Activated naive CD4-positive, alpha-beta T cell treated with anti-CD3 and anti-CD28 coated beads, Interleukin-2, amount 50 U/mL, for 72 hours (primary cell): ENCODE results near the gene NCS1. TPM values are rescaled to one million over a fixed set of nuclear protein-coding genes. Genes with fewer than 3 reads are reported as not detected.

Experiments
- ATAC-seq, 2 donors: fragments of 150-1000 bp; cut with Tn5 transposase; 2 replicates each; pipeline ENCODE4 v1.10.0; 2021; ENCODE audit warnings: mild to moderate bottlenecking in 2 of 2, moderate library complexity in 2 of 2
- DNase-seq, 2 donors: peaks; one replicate each; pipeline ENCODE4 v3.0.0; 2021 to 2022; ENCODE audit warnings: low spot score in 2 of 2
- H3K27ac Mint-ChIP-seq, 2 donors: one replicate each; pipeline ENCODE4 v1.8.0; 2022; ENCODE audit warnings: mild to moderate bottlenecking in 2 of 2, mixed read lengths in 2 of 2
- H3K36me3 Mint-ChIP-seq, 2 donors: one replicate each; pipeline ENCODE4 v1.8.0; 2022; ENCODE audit warnings: mixed read lengths in 2 of 2
- H3K9me3 Mint-ChIP-seq, 2 donors: one replicate each; pipeline ENCODE4 v1.8.0; 2022; ENCODE audit warnings: mixed read lengths in 2 of 2
- total RNA-seq, 2 donors: library from RNA; stranded (reverse); gene quantifications; one replicate each; pipeline ENCODE4 v1.2.3, GENCODE V29; 2022

The NCS1 gene
- total RNA-seq, 2 donors from 2014 or later, result 13.5 to 14.0 TPM

GRCh38 chr9:130142641-130143040 is 29.6 kb upstream of the NCS1 start:
- ATAC-seq (no peak), DNase-seq (no peak)
- Mint-ChIP-seq H3K27ac (no peak overlapping the region), H3K9me3 (no peaks in the 10 kb centered on the region), H3K36me3 (no peaks in the 10 kb centered on the region)

DNA sequence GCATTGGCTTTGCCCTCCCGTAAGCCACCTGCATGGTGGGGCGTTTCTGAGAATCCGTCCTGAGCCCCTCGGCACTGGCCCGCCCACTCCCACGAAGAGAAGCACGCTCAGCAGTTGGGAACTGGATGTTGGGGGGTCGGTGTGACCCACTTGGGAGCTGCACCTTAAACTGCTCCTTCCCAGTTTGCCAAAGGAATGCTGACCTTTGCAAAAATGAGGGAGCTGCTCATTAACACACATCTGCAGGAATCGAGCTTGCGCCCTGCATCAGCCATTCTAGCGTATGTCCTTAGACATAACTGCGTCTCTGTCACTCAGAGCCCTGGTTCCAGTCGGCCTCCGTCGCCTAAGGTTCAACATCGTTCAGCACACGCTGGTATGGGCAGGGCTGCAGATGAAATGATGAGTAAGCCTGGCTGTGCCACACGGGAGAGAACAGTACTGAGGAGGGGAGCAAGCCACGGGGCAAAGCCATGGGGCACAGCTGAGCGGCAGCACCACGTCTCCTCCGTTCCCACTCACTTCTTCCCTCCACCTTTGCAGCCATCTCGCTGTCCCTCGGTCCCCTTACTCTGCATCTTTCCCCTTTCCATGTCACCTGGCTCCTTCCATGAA is 28.8 kb upstream of the NCS1 start:
- no peaks in the 10 kb centered on the region for H3K36me3 Mint-ChIP-seq
- no peaks in the 10 kb centered on the region for H3K9me3 Mint-ChIP-seq
- ATAC-seq, result peak in 1 of 2 donors; percentile 21
- DNase-seq, result no peak
- no peak overlapping the region for H3K27ac Mint-ChIP-seq

DNA sequence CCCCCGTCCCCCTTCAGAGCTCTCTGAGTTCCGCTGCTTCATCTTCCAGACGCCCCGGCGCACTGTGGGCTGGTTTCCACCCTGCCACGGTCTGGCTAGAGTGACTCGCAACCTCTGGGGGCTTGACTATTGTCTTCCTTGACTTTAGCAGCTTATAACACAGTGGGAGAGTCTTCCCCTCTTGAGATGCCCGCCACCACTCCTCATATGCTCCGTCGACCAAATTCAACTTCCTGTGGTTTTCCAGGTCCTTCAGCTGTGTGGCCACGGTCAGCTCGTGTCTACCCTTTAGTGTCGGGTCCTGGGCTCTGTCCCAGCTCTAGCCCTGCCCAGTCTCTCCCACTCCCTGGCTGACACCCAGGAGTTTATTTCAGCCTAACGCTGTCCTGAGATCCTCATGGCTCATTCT is 28.2 kb upstream of the NCS1 start:
- H3K27ac Mint-ChIP-seq, result no peak overlapping the region
- DNase-seq (no peak), ATAC-seq (peak in 1 of 2 donors; percentile 20)
- no peaks in the 10 kb centered on the region for H3K9me3 Mint-ChIP-seq
- no peaks in the 10 kb centered on the region for H3K36me3 Mint-ChIP-seq

- H3K36me3 Mint-ChIP-seq, result no peaks in the 10 kb centered on the region
- H3K27ac Mint-ChIP-seq, result no peak overlapping the region
- ATAC-seq (no peak), DNase-seq (no peak)
- no peaks in the 10 kb centered on the region for H3K9me3 Mint-ChIP-seq
These were observed 27.5 kb upstream of the NCS1 start for GRCh38 chr9:130144703-130145102.

DNA sequence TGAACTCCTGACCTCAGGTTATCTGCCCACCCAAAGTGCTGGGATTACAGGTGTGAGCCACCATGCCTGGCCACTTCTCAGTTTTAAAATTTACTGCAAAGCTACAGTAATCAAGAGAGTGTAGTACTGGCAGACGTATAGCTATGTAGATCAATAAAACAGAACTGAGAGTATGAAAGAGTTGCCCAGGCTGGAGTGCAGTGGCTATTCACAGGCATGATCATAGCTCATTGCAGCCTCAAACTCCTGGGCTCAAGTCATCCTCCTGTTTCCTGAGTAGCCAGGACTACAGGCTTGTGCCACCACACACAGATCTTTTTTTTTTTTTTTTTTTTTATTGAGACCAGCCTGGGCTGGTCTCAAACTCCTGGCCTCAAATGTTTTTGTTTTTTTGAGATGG is 26.5 kb upstream of the NCS1 start:
- Mint-ChIP-seq H3K9me3 (no peaks in the 10 kb centered on the region), H3K27ac (no peak overlapping the region), H3K36me3 (no peaks in the 10 kb centered on the region)
- DNase-seq, result no peak
- no peak for ATAC-seq

- ATAC-seq (peak; percentile 36 to 47), DNase-seq (no peak)
- H3K27ac Mint-ChIP-seq, result no peak overlapping the region
- H3K36me3 Mint-ChIP-seq, result no peaks in the 10 kb centered on the region
- H3K9me3 Mint-ChIP-seq, result no peaks in the 10 kb centered on the region
These were observed 25.0 kb upstream of the NCS1 start for GRCh38 chr9:130147198-130147597.

DNA sequence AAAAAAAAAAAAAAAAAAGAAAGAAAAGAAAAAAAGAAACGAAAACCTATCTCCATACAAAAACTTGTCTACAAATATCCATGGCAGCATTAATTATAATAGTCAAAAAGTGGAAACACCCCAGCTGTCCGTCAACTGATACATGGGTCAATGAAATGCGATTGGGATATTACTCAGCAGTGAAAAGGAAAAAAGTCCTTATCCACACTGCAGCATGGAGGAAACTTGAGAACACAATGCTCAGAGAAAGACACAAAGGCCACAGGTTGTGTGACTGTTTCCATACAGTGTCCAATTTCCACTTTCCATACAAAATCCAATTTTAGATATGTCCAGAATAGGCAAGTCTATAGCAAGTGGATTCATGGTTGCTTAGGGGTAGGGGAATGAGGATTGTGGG is 24.3 kb upstream of the NCS1 start:
- DNase-seq, result no peak
- no peaks in the 10 kb centered on the region for H3K36me3 Mint-ChIP-seq
- no peaks in the 10 kb centered on the region for H3K9me3 Mint-ChIP-seq
- ATAC-seq, result no peak
- H3K27ac Mint-ChIP-seq, result no peak overlapping the region

GRCh38 chr9:130149031-130149430 is 23.2 kb upstream of the NCS1 start:
- DNase-seq, result no peak
- Mint-ChIP-seq H3K9me3 (no peaks in the 10 kb centered on the region), H3K36me3 (no peaks in the 10 kb centered on the region), H3K27ac (no peak overlapping the region)
- ATAC-seq, result no peak

DNA sequence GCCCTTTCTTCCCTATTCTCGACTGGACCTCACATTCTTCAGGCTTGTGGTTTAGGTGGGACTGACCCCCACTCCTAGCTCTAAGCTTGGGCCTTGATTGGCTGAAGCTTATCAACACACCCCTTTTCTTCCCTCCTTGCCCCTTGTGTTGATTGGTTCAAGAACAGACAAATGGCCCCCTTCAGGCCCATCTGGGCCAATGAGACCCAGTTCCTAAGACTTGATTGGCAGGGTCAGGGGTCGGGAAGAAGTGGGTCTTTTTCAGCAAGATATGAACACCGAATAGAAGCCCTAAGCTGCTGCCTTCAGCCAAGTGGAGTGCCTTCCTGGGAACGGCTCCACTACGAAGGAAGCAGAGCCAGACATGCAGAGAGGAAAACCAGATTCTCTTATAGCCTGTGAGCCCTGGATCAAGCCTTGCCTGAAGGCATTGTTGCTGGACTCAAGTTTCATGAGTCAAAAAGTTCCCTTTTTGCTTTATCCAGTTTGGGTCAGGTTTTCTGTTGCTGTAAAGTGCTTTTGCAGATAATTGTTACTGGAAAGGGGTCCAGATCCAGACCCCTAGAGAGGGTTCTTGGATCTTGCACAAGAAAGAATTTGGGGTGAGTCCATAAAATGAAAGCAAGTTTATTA is 22.4 kb upstream of the NCS1 start:
- DNase-seq (no peak), ATAC-seq (no peak)
- Mint-ChIP-seq H3K9me3 (no peaks in the 10 kb centered on the region), H3K27ac (no peak overlapping the region), H3K36me3 (no peaks in the 10 kb centered on the region)

GRCh38 chr9:130150779-130151382 is 21.3 kb upstream of the NCS1 start:
- no peak overlapping the region for H3K27ac Mint-ChIP-seq
- DNase-seq, result no peak

GRCh38 chr9:130154816-130155215 is 17.4 kb upstream of the NCS1 start:
- Mint-ChIP-seq H3K27ac (no peak overlapping the region), H3K36me3 (no peaks in the 10 kb centered on the region), H3K9me3 (no peaks in the 10 kb centered on the region)
- DNase-seq, result no peak
- ATAC-seq, result no peak

More at GRCh38 chr9:130150779-130151382, 21.3 kb upstream of the NCS1 start:
- Mint-ChIP-seq H3K9me3 (no peaks in the 10 kb centered on the region), H3K36me3 (no peaks in the 10 kb centered on the region)
- no peak for ATAC-seq

DNA sequence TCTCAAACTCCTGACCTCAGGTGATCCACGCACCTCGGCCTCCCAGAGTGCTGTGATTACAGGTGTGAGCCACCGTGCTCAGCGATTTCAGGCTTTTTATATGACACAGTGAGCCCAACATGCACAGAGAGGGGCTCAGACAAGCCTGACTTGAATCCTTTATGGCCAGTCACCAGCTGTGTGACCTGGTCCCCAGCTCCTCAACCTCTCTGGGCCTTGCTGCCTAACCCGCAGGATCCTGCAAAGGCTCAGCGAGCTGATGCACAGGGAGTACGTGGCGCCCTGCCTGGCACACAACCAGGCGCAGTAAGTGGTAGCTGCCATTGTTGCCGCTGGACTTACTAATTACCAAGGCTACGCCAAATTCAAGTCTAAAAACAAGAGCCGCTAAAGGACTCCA is 16.6 kb upstream of the NCS1 start:
- Mint-ChIP-seq H3K9me3 (no peaks in the 10 kb centered on the region), H3K27ac (no peak overlapping the region), H3K36me3 (no peaks in the 10 kb centered on the region)
- ATAC-seq (no peak), DNase-seq (no peak)

DNA sequence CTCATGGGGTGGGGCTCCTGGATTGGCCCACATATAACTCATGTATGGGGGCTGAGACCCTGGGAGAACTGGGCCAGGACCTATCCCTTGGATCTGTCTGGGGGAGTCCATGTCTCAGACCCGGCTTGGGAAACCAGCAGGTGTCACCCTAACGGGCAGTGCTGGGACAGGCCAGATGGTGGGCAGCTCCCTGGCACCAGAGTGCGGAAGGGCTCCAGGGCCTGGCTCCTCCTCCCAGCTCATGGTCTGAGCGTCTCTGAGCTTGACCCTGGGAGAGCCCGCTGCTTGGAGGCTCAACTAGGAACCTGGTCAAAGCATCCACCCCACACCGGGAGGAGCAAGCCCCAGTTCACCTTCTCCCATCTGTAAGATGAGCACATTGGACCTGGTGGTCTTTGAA is 15.5 kb upstream of the NCS1 start:
- H3K36me3 Mint-ChIP-seq, result no peaks in the 10 kb centered on the region
- ATAC-seq (no peak), DNase-seq (no peak)
- H3K9me3 Mint-ChIP-seq, result no peaks in the 10 kb centered on the region
- no peak overlapping the region for H3K27ac Mint-ChIP-seq

- Mint-ChIP-seq H3K27ac (no peak overlapping the region), H3K9me3 (no peaks in the 10 kb centered on the region), H3K36me3 (no peaks in the 10 kb centered on the region)
- DNase-seq (no peak), ATAC-seq (no peak)
These were observed 15.1 kb upstream of the NCS1 start for GRCh38 chr9:130157079-130157478.

DNA sequence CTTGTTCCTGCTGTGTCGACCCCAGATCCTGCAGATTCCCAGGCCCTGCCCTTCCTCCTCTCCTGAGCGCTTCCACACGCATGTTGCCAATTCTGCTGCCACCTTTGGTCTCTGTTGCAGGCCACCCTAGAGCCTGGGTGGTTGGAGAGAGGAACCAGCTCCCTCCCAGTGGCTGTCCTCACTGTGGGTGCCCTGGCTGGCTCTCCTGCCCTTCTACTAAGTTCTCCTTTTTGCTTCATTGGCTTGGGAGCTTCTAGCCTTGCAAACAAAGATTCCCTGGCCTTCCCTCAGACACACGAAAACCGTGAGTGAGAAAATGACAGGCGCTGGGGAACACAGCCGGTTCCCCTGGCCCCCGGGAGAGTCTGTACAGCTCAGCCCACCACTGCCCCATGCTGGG is 14.2 kb upstream of the NCS1 start:
- Mint-ChIP-seq H3K9me3 (no peaks in the 10 kb centered on the region), H3K27ac (peak overlapping the region in 1 of 2 donors; percentile 36), H3K36me3 (no peaks in the 10 kb centered on the region)
- DNase-seq, result no peak
- ATAC-seq, result no peak

DNA sequence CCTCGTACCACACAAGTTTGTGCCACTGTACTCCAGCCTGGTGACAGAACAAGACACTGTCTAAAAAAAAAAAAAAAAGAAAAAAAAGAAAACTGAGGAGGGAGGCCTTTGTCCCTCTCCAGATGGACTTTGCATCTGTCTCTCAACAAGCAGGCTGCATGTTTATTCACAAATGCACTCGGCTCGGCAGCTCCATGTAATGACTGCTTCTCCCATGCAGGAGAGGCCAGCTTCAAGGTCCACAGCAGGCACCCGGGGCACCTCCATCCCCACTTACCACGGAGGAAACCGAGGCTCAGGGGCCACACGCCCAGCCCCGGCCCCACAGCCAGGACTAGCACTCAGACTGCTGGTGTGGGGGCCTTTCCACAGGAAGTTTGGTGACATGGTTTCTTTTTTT is 13.1 kb upstream of the NCS1 start:
- H3K36me3 Mint-ChIP-seq, result no peaks in the 10 kb centered on the region
- no peak overlapping the region for H3K27ac Mint-ChIP-seq
- no peaks in the 10 kb centered on the region for H3K9me3 Mint-ChIP-seq
- ATAC-seq, result no peak
- DNase-seq, result no peak

GRCh38 chr9:130159915-130160670 is 12.1 kb upstream of the NCS1 start:
- Mint-ChIP-seq H3K36me3 (no peaks in the 10 kb centered on the region), H3K9me3 (no peaks in the 10 kb centered on the region), H3K27ac (peak overlapping the region; percentile 22 to 65)
- ATAC-seq, result peak; percentile 50 to 86
- no peak for DNase-seq
